ENCODE measurements around the gene CR2. TPM values are rescaled to one million over a fixed set of nuclear protein-coding genes. Genes with fewer than 3 reads are reported as not detected.
"Not testable (repeated sequence)": the region's sequence is repeated elsewhere in the genome, so short reads cannot be mapped to it uniquely, and the experiment has no call there.

The CR2 gene
- total RNA-seq, 4 donors from 2014 or later = not detected

DNA sequence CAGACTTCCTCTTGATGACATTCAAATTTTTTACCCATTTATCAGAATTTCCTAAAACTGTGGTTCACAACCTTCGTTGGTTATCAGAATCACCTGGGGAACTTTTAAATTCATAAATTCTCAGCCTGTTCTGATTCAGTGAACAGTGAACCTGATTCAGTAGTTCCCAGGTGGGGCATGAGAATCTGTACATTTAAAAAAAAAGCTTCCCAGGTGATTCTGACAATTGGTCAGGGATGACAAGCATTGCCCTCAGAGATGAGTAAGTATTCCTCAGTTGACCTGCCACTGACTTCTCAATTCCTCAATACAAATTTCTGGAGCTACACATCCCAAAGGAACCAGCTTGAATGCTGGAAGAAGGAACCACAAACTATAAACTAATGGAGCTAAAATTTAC, 23.5 kb upstream of the CR2 start:
- no peak for TF ChIP-seq EP300 (IDR thresholded peaks at IDR 0.05)
- TF ChIP-seq, protein P1, sequence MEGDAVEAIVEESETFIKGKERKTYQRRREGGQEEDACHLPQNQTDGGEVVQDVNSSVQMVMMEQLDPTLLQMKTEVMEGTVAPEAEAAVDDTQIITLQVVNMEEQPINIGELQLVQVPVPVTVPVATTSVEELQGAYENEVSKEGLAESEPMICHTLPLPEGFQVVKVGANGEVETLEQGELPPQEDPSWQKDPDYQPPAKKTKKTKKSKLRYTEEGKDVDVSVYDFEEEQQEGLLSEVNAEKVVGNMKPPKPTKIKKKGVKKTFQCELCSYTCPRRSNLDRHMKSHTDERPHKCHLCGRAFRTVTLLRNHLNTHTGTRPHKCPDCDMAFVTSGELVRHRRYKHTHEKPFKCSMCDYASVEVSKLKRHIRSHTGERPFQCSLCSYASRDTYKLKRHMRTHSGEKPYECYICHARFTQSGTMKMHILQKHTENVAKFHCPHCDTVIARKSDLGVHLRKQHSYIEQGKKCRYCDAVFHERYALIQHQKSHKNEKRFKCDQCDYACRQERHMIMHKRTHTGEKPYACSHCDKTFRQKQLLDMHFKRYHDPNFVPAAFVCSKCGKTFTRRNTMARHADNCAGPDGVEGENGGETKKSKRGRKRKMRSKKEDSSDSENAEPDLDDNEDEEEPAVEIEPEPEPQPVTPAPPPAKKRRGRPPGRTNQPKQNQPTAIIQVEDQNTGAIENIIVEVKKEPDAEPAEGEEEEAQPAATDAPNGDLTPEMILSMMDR (IDR thresholded peaks at IDR 0.05) = no peak
- TF ChIP-seq POLR2A (IDR thresholded peaks at IDR 0.05) = no peak
- Histone ChIP-seq H3K27me3 (no peaks in the 10 kb centered on the region), H3K9me3 (no peaks in the 10 kb centered on the region), H3K27ac (no peak overlapping the region), H3K4me3 (no peak overlapping the region), H3K36me3 (no peaks in the 10 kb centered on the region), H3K4me1 (no peaks in the 10 kb centered on the region)
- 77 to 80% methylated on average over 1 of the region's 1 CpG for WGBS, 2 donors
- no peak for DNase-seq (ENCODE audit: low spot score in 2 of 2)

DNA sequence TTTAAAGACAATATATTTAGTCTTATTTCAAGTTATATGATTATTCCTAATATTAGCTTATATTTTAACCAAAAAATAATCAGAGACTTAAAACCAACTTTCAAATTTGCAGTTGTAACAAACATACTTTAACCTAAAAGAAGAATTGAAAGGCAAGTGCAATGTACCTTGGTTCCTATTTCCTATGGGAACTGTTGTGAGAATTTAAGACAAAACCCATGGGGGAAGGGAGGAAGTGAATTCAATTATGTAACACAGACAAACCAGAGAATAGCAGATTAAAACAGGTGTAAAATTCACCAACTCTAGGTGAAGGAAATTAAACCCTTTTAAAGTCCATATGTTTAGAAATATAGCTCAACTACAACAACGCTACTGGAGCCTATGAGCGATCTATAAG, 22.6 kb upstream of the CR2 start:
- DNase-seq (ENCODE audit: low spot score in 2 of 2) = no peak
- Histone ChIP-seq H3K27ac (no peak overlapping the region), H3K4me1 (no peaks in the 10 kb centered on the region), H3K9me3 (no peaks in the 10 kb centered on the region), H3K36me3 (no peaks in the 10 kb centered on the region), H3K27me3 (no peaks in the 10 kb centered on the region), H3K4me3 (no peak overlapping the region)
- 93 to 99% methylated on average over 2 of the region's 2 CpGs for WGBS, 2 donors
- TF ChIP-seq, protein P1 (IDR thresholded peaks at IDR 0.05) = no peak
- TF ChIP-seq POLR2A (IDR thresholded peaks at IDR 0.05) (no peak), EP300 (IDR thresholded peaks at IDR 0.05) (no peak)

- DNase-seq (ENCODE audit: low spot score in 2 of 2) = no peak
- WGBS, 2 donors = 53 to 75% methylated on average over 3 of the region's 3 CpGs
- TF ChIP-seq EP300 (IDR thresholded peaks at IDR 0.05) (no peak), POLR2A (IDR thresholded peaks at IDR 0.05) (no peak)
- TF ChIP-seq, protein P1 (IDR thresholded peaks at IDR 0.05) = no peak
These were observed 20.7 kb upstream of the CR2 start for GRCh38 chr1:207433435-207433834.

DNA sequence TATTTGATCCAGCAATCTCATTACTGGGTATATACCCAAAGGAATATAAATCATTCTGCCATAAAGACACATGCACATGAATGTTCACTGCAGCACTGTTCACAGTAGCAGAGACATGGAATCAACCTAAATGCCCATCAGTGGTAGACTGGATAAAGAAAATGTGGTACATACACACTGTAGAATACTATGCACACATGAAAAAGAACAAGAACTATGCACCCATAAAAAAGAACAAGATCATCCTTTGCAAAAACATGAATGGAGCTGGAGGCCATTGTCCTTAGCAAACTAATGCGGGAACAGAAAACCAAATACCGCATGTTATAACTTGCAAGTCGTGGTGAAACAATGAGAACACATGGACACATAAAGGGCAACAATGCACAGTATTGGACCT, 17.4 kb upstream of the CR2 start:
- H3K36me3 ChIP-seq; H3K27me3 ChIP-seq; DNase-seq (ENCODE audit: low spot score in 2 of 2); H3K9me3 ChIP-seq; H3K27ac ChIP-seq; H3K4me3 ChIP-seq; H3K4me1 ChIP-seq: not testable (repeated sequence)
- whole genome bisulfite sequencing, 2 donors = 91 to 92% methylated on average over 3 of the region's 3 CpGs

More at GRCh38 chr1:207433435-207433834, 20.7 kb upstream of the CR2 start:
- Histone ChIP-seq H3K27me3 (no peaks in the 10 kb centered on the region), H3K4me3 (no peak overlapping the region), H3K27ac (no peak overlapping the region), H3K9me3 (no peaks in the 10 kb centered on the region), H3K36me3 (no peaks in the 10 kb centered on the region), H3K4me1 (no peaks in the 10 kb centered on the region)

DNA sequence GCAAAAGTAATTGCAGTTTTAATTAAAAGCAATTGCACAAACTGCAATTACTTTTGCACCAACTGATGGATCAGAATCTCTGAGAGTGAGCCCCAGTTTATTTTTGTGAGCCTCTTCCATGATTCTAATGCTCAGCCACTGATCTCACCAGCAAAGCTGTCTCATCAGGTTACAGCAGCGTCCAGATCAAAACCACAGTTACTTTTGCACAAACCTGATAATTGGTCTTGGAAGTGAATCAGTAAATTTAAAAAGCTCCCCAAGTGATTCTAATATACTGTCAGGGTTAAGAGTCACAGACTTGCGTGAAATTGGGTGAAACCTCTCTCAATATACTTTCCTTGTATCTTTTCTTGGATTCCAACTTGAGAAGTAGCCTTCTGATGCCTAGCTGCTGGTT, 13.5 kb upstream of the CR2 start:
- no peak for DNase-seq (ENCODE audit: low spot score in 2 of 2)
- no peaks in the 10 kb centered on the region for H3K36me3 ChIP-seq
- no peak overlapping the region for H3K27ac ChIP-seq
- no peaks in the 10 kb centered on the region for H3K27me3 ChIP-seq
- 83 to 90% methylated on average over 2 of the region's 2 CpGs for WGBS, 2 donors
- no peak overlapping the region for H3K4me3 ChIP-seq
- no peaks in the 10 kb centered on the region for H3K4me1 ChIP-seq
- no peak for TF ChIP-seq EP300 (IDR thresholded peaks at IDR 0.05)
- TF ChIP-seq, protein P1 (IDR thresholded peaks at IDR 0.05) = no peak
- no peak for TF ChIP-seq POLR2A (IDR thresholded peaks at IDR 0.05)
- no peaks in the 10 kb centered on the region for H3K9me3 ChIP-seq

Measured in tibial nerve (tissue), 4 donors.